Measurements from ENCODE around the gene FGF21.
"Not testable (repeated sequence)": the region's sequence is repeated elsewhere in the genome, so short reads cannot be mapped to it uniquely, and the experiment has no call there.

The FGF21 gene

DNA sequence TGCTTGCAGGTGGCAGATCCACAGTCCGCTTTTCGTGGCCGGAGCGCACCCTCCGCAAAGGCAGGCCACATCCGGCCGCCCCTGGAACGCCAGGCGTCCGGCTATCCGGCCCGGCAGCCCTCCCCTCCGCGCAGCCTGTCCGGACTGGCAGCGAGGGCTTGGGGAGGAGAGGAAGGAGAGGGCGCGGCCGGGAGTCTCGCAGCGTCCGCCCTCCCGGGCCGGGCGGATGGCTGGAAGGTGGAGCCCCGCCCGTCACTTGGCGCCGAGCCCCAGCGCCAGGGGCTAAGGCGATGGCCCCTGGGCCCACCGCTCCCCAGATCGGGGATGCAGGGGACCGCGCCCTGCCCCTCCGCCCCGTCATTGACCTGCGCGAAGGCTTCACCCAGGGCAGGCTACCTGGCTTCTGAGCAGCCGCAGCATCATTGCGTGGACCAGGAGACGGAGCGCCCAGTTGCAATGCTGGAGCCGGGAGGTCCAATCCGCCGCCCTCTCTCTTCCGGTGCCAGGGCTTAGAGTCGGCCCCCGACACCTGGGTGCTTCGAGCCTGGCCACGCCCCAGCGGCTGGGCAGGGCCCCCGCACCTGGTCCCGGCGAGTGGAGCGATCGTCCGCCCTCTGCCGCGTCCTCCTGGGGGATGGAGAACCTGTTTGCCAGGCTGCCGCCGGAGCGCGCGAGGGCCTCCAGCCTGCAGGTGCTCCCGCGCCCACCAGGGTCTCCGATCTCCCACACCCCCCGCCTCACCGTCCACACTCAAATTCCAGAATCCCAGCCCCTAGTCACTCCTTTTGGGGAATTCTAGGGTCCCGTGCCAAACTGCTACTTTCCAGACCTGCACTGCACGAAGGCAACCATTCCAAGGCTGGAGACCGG, 2.6 kb upstream of the FGF21 start, which contains the start of gene FUT1:
FUT1 (minus strand) TSS at position 146 of the 870 bp plus-strand sequence. CDS start 1,360 bp downstream, outside the sequence.
- DNase-seq: peak; percentile 56

GRCh38 chr19:48755787-48756186, 463 bp downstream of the FGF21 start:
- no peak for DNase-seq

DNA sequence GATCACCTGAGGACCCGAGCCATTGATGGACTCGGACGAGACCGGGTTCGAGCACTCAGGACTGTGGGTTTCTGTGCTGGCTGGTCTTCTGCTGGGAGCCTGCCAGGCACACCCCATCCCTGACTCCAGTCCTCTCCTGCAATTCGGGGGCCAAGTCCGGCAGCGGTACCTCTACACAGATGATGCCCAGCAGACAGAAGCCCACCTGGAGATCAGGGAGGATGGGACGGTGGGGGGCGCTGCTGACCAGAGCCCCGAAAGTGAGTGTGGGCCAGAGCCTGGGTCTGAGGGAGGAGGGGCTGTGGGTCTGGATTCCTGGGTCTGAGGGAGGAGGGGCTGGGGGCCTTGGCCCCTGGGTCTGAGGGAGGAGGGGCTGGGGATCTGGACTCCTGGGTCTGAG, 888 bp downstream of the FGF21 start:
- DNase-seq: no peak

GRCh38 chr19:48756686-48757085, 1.4 kb downstream of the FGF21 start:
- no peak for DNase-seq

GRCh38 chr19:48757089-48757675, 1.9 kb downstream of the FGF21 start:
- DNase-seq: no peak

- DNase-seq: no peak
Observed at GRCh38 chr19:48757741-48758144, 2.4 kb downstream of the FGF21 start.

DNA sequence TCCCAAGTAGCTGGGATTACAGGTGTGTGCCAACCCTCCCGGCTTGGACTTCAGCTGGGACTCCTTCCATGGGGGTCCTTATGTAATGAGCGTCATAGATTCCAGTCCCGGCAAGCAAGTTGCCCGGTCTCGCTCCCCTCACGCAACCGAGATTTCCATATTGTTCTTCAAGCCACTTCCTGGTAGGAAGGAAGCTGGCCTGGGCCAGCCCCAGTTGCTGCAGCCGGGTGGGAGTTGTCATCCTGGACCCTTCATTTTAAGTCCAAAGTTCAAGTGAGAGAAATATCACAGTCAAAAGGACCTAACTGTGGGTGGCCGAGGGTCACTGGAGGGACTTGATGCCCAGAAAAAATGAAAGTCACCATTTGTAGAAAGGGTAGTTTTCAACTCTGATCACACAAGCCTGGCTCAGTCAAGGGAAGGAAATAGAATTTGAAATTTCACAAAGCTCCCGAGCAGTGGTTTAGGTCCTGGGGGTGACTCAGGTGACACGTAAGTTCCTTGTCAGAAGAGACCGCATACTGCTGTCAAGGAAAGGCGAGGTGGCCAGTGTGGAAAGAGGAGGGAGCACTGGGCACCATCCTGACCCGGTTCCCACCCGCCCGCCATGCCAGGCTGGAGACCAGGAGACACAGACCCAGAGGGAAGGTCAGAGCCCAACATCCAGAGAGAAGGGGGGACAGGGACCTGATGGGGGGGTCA, 5.3 kb downstream of the FGF21 start:
- DNase-seq: no peak

DNA sequence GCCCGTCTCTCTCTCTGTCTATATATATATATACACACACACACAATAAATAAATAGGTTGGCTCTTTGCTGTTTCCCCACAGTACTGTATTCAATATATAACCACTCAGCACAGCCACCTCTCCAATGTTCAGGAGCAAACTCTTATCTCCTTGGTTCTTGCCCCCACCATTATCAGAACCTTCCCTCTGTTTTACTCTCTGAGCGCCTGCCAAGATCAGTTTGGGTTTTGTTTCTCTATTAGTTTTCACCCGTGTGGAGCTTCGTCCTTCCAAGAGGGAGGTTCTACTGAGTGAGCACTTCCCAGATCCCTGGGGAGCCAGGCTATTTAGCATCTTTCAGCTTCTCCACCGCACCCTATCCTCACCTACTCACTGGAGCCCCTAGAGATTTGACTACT, 10.5 kb downstream of the FGF21 start:
- DNase-seq: not testable (repeated sequence)

GRCh38 chr19:48768171-48768753, 12.9 kb downstream of the FGF21 start:
- DNase-seq: not testable (repeated sequence)

- DNase-seq: no peak
Observed at GRCh38 chr19:48768994-48769713, 13.8 kb downstream of the FGF21 start.

GRCh38 chr19:48770266-48770665, 14.9 kb downstream of the FGF21 start:
- no peak for DNase-seq

DNA sequence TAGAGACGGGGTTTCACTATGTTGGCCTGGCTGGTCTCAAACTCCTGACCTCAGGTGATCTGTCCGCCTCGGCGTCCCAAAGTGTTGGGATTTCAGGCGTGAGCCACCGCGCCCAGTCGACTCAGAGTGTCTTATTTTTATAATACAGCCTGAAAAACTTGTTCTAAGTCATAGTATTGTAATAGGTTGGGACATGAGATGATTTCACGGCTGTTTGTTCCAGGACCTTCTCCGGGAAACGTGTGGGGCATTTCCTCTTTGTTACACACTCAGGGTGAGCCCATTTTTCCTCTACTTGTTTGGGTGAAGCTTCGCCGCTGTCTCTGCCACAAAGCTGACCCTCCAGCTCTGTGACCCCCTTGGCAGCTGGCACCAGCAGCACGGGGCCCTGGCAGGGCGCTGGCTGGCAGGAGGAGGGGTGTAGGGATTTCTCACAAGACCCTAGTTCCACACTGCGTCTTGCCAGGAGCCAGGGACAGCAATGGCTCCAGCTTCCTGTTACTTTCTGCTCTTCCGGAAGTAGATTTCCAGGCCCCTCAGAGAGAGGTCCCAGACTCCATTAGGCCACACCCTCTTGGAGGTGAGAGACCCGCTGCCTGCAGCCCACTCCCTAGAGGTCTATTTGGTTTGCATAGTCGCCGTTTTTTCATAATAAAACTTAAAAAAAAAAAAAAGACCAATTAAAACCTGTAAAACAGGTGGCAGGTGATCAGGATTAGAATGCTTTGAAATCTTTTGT, 15.6 kb downstream of the FGF21 start:
- DNase-seq: no peak

DNA sequence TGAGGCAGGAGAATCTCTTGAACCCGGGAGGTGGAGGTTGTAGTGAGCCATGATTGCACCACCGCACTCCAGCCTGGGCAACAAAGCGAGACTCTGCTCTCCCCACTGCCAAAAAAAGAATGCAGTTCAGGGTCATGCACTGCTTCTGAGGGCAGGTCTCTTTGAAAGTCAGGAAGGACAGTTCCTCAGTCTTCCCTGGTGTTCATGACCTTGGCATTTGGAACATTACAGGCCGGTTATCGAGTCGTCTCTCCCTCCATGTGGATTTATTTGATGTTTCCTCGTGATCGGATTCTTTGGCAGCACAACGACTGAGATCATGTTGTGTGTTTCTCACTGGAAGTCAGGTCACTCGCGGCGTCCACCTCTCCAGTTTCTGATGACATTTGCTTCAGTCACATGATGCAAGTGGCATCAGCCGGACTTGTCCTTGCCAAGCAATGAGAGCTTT, 17.2 kb downstream of the FGF21 start:
- DNase-seq: no peak

DNA sequence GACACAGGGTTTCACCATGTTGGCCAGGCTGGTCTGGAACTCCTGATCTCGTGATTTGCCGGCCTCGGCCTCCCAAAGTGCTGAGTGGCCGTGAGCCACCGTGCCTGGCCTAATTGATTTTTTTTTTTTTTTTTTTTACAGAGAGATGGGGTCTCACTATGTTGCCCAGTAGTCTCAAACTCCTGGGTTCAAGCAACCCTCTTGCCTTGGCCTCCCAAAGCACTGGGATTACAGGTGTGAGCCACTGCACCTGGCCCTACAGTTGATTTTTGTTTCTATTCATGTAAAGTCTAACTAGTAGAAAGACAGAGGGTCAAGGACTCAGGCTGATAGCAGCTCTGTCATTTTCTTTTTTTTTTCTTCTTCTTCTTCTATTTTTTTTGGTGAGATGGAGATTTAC, 21.8 kb downstream of the FGF21 start:
- no peak for DNase-seq

DNA sequence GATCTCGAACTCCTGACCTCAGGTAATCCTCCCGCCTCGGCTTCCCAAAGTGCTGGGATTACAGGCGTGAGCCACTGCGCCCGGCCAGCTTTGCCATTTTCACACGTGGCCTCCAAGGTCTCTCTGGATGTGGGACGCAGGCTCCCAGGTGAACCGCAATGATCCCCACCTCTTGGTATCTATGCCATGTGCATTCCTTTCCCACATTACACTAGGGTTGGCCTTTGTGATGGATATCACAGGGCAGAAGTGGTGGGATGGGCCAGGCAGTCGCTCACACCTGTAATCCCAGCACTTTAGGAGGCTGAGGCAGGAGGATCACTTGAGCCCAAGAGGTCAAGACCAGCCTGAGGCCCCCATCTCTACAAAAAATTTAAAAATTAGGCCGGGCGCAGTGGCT, 22.4 kb downstream of the FGF21 start:
- DNase-seq: no peak

GRCh38 chr19:48779636-48780035, 24.3 kb downstream of the FGF21 start:
- DNase-seq: no peak

DNA sequence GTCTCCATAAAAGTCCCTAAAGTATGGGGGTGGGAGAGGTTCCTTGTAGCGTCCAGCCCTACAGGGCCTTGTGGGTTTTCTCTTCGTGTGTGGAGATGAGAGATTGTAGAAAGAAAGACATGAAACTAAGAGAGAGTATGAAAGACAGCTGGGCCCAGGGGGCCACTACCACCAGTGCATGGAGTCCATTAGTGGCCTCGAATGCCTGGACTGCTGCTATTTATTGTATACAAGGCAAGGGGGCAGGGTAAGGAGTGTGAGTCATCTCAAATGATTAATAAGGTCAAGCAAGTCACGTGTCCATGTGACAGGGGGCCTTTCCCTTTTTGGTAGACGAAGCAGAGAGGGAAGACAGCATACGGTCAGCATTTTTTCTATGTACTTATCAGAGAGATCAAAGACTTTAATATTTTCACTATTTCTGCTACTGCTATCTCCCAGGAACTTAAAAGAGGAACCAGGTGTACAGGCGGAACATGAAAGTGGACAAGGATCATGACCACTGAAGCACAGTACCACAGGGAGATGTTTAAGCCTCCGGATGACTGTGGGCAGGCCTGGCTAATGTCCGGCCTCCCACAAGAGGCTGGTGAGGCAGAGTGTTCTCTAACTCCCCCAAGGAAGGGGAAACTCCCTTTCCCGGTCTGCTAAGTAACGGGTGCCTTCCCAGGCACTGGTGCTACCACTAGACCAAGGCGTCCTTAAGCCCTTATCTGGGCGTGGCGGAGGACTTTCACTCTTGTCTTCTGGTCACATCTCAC, 25.5 kb downstream of the FGF21 start:
- DNase-seq: no peak

GRCh38 chr19:48784527-48784926, 29.2 kb downstream of the FGF21 start:
- DNase-seq: no peak

DNA sequence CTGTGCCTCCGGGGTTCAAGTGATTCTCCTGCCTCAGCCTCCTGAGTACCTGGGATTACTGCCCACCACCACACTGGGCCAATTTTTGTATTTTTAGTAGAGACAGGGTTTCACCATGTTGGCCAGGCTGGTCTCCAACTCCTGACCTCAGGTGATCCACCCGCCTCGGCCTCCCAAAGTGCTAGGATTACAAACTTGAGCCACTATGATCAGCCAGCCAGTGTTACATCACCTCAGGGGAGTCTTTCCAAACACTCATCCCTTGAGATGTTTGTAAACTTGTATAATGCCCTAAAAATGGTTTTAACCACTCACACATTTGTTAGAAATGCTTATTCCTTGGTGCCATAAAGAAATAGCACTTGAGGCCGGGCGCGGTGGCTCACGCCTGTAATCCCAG, 31.1 kb downstream of the FGF21 start:
- not testable (repeated sequence) for DNase-seq

DNA sequence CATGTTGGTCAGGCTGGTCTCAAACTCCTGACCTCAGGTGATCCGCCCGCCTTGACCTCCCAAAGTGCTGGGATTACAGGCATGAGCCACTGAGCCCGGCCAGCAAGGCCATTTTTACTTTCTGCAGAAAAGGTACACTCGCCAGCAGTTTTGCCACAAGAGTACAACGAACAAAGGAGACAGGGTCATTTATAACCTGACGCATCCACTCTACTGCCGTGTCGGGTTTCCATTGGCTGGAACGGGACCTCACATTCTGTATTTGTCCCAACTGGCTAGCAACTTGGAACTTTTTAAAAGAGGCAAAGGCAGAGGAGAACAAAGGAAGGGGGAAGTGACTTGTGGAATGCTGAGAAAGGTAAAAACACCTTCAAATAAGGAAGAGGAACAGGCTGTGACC, 32.0 kb downstream of the FGF21 start:
- not testable (repeated sequence) for DNase-seq

DNA sequence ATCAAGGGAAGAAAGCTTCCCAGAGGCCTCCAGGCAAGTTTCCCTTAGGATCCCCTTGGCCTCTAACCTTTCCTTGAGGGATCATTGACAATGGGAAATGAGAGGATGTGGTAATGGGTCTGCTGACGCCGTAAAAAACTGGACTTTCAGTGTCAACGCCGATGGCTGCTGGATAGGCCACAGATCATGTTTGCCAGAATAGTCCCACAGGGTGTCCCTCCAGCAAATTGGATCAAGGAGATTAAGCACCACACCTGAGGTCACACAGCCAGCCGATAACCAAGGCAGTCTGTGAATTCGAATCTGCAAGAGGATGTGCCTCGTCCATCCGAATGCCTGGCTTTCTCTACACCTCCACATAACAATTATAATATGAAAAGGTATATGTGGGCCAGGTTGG, 37.9 kb downstream of the FGF21 start:
- no peak for DNase-seq

Data from left hindlimb (tissue), 1 donor.